Sigmoid colon (tissue), 7 donors: ENCODE data around the gene ALCAM. TPM values are rescaled to one million over a fixed set of nuclear protein-coding genes. Genes with fewer than 3 reads are reported as not detected.

Experiments
- DNase-seq: peaks from one replicate; pipeline ENCODE4 v3.0.0-alpha.2; 2019
- H3K27ac ChIP-seq, 4 donors: fragments of 200-600 bp; sonication (generic); one replicate each; pipeline ENCODE4 v1.5.1; 2016 to 2019; ENCODE audit warnings: mild to moderate bottlenecking in 1 of 4
- H3K27me3 ChIP-seq, 3 donors: fragments of 200-600 bp; sonication (generic); one replicate each; pipeline ENCODE4 v1.5.1; 2019; ENCODE audit warnings: mild to moderate bottlenecking in 1 of 3
- H3K36me3 ChIP-seq, 4 donors: fragments of 200-600 bp; sonication (generic); one replicate each; pipeline ENCODE4 v1.5.1; 2016 to 2019
- H3K4me1 ChIP-seq, 4 donors: fragments of 200-600 bp; sonication (generic); one replicate each; pipeline ENCODE4 v1.5.1; 2017 to 2019
- H3K4me3 ChIP-seq, 4 donors: fragments of 200-600 bp; sonication (generic); one replicate each; pipeline ENCODE4 v1.5.1; 2017 to 2019; ENCODE audit warnings: mild to moderate bottlenecking in 2 of 4, moderate library complexity in 1 of 4
- H3K9me3 ChIP-seq, 4 donors: fragments of 200-600 bp in 3 of 4; sonication (generic) in 3 of 4; one replicate each; pipeline versions ENCODE4 v1.5.1 to v1.6.1; 2013 to 2019
- EP300 ChIP-seq, 4 donors: sonication (generic); formaldehyde crosslinking; IDR thresholded peaks; one replicate each; pipeline ENCODE4 v1.6.1; 2017; ENCODE audit warnings: antibody characterized with exemption in 4 of 4
- POLR2A ChIP-seq, 2 donors: fragments of 450-650 bp; IDR thresholded peaks; one replicate each; pipeline ENCODE4 v1.6.1; 2016; ENCODE audit warnings: antibody characterized with exemption in 2 of 2, mild to moderate bottlenecking in 2 of 2, moderate library complexity in 2 of 2
- POLR2AphosphoS5 ChIP-seq, 4 donors: sonication (generic); formaldehyde crosslinking; IDR thresholded peaks; one replicate each; pipeline ENCODE4 v1.6.1; 2017; ENCODE audit warnings: antibody characterized with exemption in 4 of 4
- WGBS, 2 donors: extraction: QIAGEN DNeasy Blood & Tissue Kit; methylation state at CpG; one replicate each; pipeline ENCODE4 v1.1.7; 2013; 5-methylcytosine and 5-hydroxymethylcytosine counted together
- intact Hi-C: fragments of 100-400 bp; cut with DNase I; formaldehyde crosslinking; loops from one replicate; pipeline ENCODE4 v1.15.1; 2023
- polyA plus RNA-seq, 3 donors: library from polyadenylated mRNA; stranded (reverse); fragments of 200-250 nt; gene quantifications; one replicate each; pipeline ENCODE4 v1.2.3, GENCODE V29; 2013
- total RNA-seq, 4 donors: library from RNA; depleted of rRNA; stranded (reverse); fragments of >200 nt; gene quantifications; one replicate each; pipeline ENCODE4 v1.1.0, GENCODE V29; 2016
- TF ChIP-seq, protein P1 (sequence below), 4 experiments: fragments of 450-650 bp in 3 of 4; fragments of 200-600 bp in 1 of 4; IDR thresholded peaks; one replicate each; pipeline ENCODE4 v1.5.1; 2016 to 2019; ENCODE audit warnings: antibody characterized with exemption in 4 of 4, mild to moderate bottlenecking in 3 of 4, moderate library complexity in 2 of 4
- donor health status: healthy with polysubstance abuse.
- donor health status: Bipolar disorder and iron deficiency.
- donor health status: healthy.

The ALCAM gene
- total and polyA plus RNA-seq, 7 donors = 1.8 to 45.1 (median 16.0) TPM

DNA sequence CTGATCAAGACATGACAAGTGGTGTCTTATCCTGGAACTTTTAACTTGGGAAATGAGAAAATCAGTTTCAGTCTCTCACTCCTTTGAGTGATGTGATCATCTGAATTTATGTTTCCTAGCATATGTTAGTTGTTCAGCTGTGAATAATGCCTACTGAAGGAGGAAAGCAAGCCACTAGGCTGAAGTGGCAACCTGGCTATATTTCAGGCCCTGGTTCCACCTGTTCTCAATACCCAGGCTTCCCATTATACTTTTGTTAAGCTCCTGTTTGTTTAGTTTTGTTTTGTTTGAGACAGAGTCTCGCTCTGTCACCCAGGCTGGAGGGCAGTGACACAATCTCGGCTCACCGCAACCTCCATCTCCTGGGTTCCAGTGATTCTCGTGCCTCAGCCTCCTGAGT is 243.8 kb downstream of the ALCAM start:
- no peaks in the 10 kb centered on the region for H3K4me1 ChIP-seq
- H3K9me3 ChIP-seq = no peaks in the 10 kb centered on the region
- no peak overlapping the region for H3K4me3 ChIP-seq
- DNase-seq = no peak
- H3K27ac ChIP-seq = no peak overlapping the region
- intact Hi-C loops = no loop called here
- WGBS, 2 donors = 93 to 97% methylated on average over 4 of the region's 4 CpGs
- H3K36me3 ChIP-seq = no peaks in the 10 kb centered on the region
- H3K27me3 ChIP-seq = no peaks in the 10 kb centered on the region
- TF ChIP-seq POLR2A (IDR thresholded peaks at IDR 0.05) (no peak), POLR2AphosphoS5 (IDR thresholded peaks at IDR 0.05) (no peak), EP300 (IDR thresholded peaks at IDR 0.05) (no peak)
- TF ChIP-seq, protein P1, sequence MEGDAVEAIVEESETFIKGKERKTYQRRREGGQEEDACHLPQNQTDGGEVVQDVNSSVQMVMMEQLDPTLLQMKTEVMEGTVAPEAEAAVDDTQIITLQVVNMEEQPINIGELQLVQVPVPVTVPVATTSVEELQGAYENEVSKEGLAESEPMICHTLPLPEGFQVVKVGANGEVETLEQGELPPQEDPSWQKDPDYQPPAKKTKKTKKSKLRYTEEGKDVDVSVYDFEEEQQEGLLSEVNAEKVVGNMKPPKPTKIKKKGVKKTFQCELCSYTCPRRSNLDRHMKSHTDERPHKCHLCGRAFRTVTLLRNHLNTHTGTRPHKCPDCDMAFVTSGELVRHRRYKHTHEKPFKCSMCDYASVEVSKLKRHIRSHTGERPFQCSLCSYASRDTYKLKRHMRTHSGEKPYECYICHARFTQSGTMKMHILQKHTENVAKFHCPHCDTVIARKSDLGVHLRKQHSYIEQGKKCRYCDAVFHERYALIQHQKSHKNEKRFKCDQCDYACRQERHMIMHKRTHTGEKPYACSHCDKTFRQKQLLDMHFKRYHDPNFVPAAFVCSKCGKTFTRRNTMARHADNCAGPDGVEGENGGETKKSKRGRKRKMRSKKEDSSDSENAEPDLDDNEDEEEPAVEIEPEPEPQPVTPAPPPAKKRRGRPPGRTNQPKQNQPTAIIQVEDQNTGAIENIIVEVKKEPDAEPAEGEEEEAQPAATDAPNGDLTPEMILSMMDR (IDR thresholded peaks at IDR 0.05) = no peak

DNA sequence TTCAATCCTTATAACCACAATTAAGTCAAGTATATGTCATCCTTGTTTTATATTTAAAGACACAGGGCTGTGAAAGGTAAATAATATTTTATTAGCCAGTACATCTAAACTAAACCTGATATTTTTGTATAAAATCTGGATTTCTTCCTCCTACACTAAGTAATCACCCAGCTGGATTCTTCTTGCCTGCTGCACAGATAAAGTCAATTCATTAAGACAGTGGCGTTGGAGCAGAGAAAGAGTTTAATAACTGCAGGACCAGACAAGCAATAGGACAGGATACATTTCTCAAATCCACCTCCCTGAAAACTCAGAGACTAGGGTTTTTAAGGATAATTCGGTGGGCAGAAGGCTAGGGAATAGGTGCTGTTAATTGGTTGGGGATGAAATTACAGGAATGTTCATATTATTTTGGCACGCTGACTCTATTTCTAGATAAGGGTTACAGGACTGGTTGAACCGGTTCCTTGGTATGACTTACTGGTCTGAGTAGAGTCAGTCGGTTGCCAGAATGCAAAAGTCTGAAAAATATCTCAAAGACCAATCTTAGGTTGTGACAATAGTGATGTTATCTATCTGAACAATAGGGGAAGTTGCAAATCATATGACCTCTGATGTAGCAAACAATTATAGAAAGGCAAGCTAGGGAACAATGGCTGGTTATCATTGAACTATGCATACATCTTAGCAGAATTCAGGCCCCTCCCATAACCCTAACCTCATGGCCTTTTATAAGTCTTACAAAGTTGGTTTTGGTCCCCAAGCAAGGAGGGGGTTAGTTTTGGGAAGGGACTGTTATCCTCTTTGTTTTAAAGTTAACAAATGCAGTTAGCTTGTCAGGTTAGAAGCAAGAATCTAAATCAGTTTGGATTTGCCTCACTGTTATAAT is 244.8 kb downstream of the ALCAM start:
- Histone ChIP-seq H3K27me3 (no peaks in the 10 kb centered on the region), H3K36me3 (no peaks in the 10 kb centered on the region), H3K27ac (no peak overlapping the region), H3K4me1 (no peaks in the 10 kb centered on the region), H3K4me3 (no peak overlapping the region), H3K9me3 (no peaks in the 10 kb centered on the region)
- no peak for TF ChIP-seq POLR2AphosphoS5 (IDR thresholded peaks at IDR 0.05)
- no peak for TF ChIP-seq EP300 (IDR thresholded peaks at IDR 0.05)
- no peak for TF ChIP-seq POLR2A (IDR thresholded peaks at IDR 0.05)
- TF ChIP-seq, protein P1 (IDR thresholded peaks at IDR 0.05) = no peak
- 24 to 69% methylated on average over 5 of the region's 5 CpGs for WGBS, 2 donors
- intact Hi-C loops = no loop called here
- DNase-seq = no peak

DNA sequence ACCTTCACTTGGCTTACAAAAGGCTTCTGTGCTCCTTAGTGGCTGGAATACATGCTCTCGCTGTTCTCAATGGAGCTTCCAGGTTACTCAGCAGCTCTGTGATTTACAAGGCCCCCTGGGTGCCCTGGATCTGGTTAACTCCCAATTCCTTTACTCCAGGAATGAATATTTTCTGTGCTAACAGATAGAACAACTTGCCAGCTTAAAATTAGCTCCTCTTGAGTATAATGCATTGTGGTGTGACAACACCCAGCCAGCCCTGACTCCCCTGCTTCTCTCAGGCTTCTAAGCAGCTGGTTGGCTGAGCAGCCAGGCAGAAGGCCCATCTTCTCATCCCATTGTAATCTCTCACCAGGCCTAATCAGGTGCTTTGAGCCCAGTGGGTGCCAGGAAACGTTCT is 246.4 kb downstream of the ALCAM start:
- 82 to 85% methylated on average over 2 of the region's 2 CpGs for WGBS, 2 donors
- H3K27me3 ChIP-seq = no peaks in the 10 kb centered on the region
- intact Hi-C loops = no loop called here
- H3K36me3 ChIP-seq = no peaks in the 10 kb centered on the region
- no peaks in the 10 kb centered on the region for H3K4me1 ChIP-seq
- TF ChIP-seq, protein P1 (IDR thresholded peaks at IDR 0.05) = no peak
- TF ChIP-seq POLR2AphosphoS5 (IDR thresholded peaks at IDR 0.05) (no peak), POLR2A (IDR thresholded peaks at IDR 0.05) (no peak), EP300 (IDR thresholded peaks at IDR 0.05) (no peak)
- H3K4me3 ChIP-seq = no peak overlapping the region
- DNase-seq = no peak
- no peaks in the 10 kb centered on the region for H3K9me3 ChIP-seq
- no peak overlapping the region for H3K27ac ChIP-seq

DNA sequence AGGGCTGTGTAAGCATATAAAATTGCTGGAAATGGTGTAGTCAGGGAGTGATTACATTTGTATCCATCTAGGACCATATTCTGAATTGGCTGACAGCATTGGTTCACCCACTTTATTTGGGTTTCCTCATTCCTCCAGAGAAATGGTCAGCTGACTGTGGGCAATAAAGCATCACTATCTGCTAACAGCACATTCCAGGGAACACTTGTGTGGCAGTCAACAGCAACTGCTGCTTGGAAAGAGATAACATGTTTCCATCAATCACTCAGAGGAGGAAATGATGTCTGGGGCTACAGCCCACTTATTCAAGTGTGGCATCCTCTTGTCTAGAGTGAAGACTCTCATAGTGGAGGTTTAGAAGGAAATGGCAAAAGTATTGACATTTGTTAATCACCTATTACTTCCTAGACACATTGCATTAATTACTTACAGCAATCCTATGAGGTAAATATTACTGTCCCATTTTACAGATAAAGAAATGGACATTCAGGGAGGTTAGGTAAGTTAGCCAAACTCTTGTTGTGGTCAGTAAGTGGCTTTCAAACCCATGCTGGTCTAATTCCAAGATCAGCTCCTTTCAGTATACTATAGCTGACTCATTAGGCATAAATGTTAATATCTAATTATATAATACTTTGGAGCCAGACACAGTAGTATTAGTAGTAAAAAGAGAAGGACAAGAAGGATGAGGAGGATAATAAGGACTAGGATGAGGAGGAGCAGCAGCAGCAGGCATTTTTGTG is 247.8 kb downstream of the ALCAM start:
- Histone ChIP-seq H3K9me3 (no peaks in the 10 kb centered on the region), H3K27ac (no peak overlapping the region), H3K36me3 (no peaks in the 10 kb centered on the region), H3K27me3 (no peaks in the 10 kb centered on the region), H3K4me1 (no peaks in the 10 kb centered on the region), H3K4me3 (no peak overlapping the region)
- intact Hi-C loops = no loop called here
- TF ChIP-seq POLR2A (IDR thresholded peaks at IDR 0.05) = no peak
- TF ChIP-seq, protein P1 (IDR thresholded peaks at IDR 0.05) = no peak
- no peak for TF ChIP-seq EP300 (IDR thresholded peaks at IDR 0.05)
- TF ChIP-seq POLR2AphosphoS5 (IDR thresholded peaks at IDR 0.05) = no peak
- no peak for DNase-seq
